Keratinocyte (primary cell): ENCODE results near the gene SMIM12. TPM values are rescaled to one million over a fixed set of nuclear protein-coding genes. Genes with fewer than 3 reads are reported as not detected.
"Not testable (repeated sequence)": the region's sequence is repeated elsewhere in the genome, so short reads cannot be mapped to it uniquely, and the experiment has no call there.

ENCODE experiments used
- DNase-seq: peaks from one replicate; pipeline ENCODE4 v3.0.0-alpha.2; 2011; ENCODE audit warnings: low read depth, missing footprints, low spot score
- FAIRE-seq: peaks from 2 replicates; lab custom pipeline; 2011; peaks lifted over from hg19 to GRCh38; lab: Jason Lieb, UNC
- H2AFZ ChIP-seq: 2 replicates; pipeline ENCODE4 v1.6.0; 2012; ENCODE audit warnings: low read length, control low read depth, inconsistent platforms; ENCODE audit not compliant: control insufficient read depth
- H3K27ac ChIP-seq: 2 replicates; pipeline ENCODE4 v1.5.1; 2011; ENCODE audit warnings: low read length; ENCODE audit not compliant: control insufficient read depth, insufficient read depth
- H3K27me3 ChIP-seq: 3 replicates; pipeline ENCODE4 v1.6.0; 2011; ENCODE audit warnings: low read length; ENCODE audit not compliant: control insufficient read depth, insufficient read depth; ENCODE audit errors: extremely low read depth
- H3K36me3 ChIP-seq, 2 experiments: 2 replicates in 1 of 2; 3 replicates in 1 of 2; pipeline ENCODE4 v1.5.1; 2011; ENCODE audit warnings: low read length in 2 of 2, mild to moderate bottlenecking in 1 of 2; ENCODE audit not compliant: control insufficient read depth in 2 of 2, insufficient read depth in 2 of 2; ENCODE audit errors: extremely low read depth in 1 of 2
- H3K4me1 ChIP-seq: 3 replicates; pipeline ENCODE4 v1.5.1; 2011; ENCODE audit warnings: low read length; ENCODE audit not compliant: control insufficient read depth, insufficient read depth; ENCODE audit errors: extremely low read depth
- H3K4me2 ChIP-seq: 3 replicates; pipeline ENCODE4 v1.6.0; 2011; ENCODE audit warnings: low read depth, low read length; ENCODE audit not compliant: control insufficient read depth, insufficient read depth; ENCODE audit errors: extremely low read depth
- H3K4me3 ChIP-seq, 3 experiments: fragments of 200-600 bp in 1 of 3; sonication (generic) in 1 of 3; 2 replicates in 2 of 3; 3 replicates in 1 of 3; pipeline ENCODE4 v1.5.1; 2011 to 2016; ENCODE audit warnings: low read length in 3 of 3, mild to moderate bottlenecking in 3 of 3, control low read depth in 2 of 3, inconsistent platforms in 1 of 3, low read depth in 1 of 3, mixed read lengths in 1 of 3, mixed run types in 1 of 3, moderate library complexity in 1 of 3; ENCODE audit not compliant: control insufficient read depth in 2 of 3, insufficient read depth in 2 of 3; ENCODE audit errors: extremely low read depth in 1 of 3
- H3K79me2 ChIP-seq: 2 replicates; pipeline ENCODE4 v1.6.0; 2012; ENCODE audit warnings: low read length; ENCODE audit not compliant: control insufficient read depth, insufficient read depth
- H3K9ac ChIP-seq: 3 replicates; pipeline ENCODE4 v1.6.0; 2011; ENCODE audit warnings: low read length; ENCODE audit not compliant: control insufficient read depth, insufficient read depth; ENCODE audit errors: extremely low read depth
- H3K9me1 ChIP-seq: 3 replicates; pipeline ENCODE4 v1.6.0; 2011; ENCODE audit warnings: low read length; ENCODE audit not compliant: control insufficient read depth, insufficient read depth; ENCODE audit errors: extremely low read depth
- H3K9me3 ChIP-seq: 2 replicates; pipeline ENCODE4 v1.5.1; 2012; ENCODE audit warnings: low read depth, low read length; ENCODE audit not compliant: control insufficient read depth
- H4K20me1 ChIP-seq: 3 replicates; pipeline ENCODE4 v1.6.0; 2011; ENCODE audit warnings: low read length; ENCODE audit not compliant: control insufficient read depth, insufficient read depth; ENCODE audit errors: extremely low read depth
- CTCF ChIP-seq, 3 experiments: IDR thresholded peaks in 1 of 3; conservative IDR thresholded peaks in 1 of 3; optimal IDR thresholded peaks in 1 of 3; 2 replicates in 2 of 3; 3 replicates in 1 of 3; pipeline versions ENCODE3 to v1.5.1; 2011; ENCODE audit warnings: low read length in 3 of 3, mild to moderate bottlenecking in 3 of 3, moderate library complexity in 2 of 3, control low read depth in 1 of 3, inconsistent platforms in 1 of 3; ENCODE audit not compliant: insufficient read depth in 2 of 3; ENCODE audit errors: extremely low read depth in 1 of 3
- EZH2 ChIP-seq: IDR thresholded peaks from one replicate; pipeline ENCODE4 v1.6.1; 2012; ENCODE audit warnings: inconsistent platforms, mild to moderate bottlenecking, low read length, moderate library complexity
- dilution Hi-C: fragments of 300-500 bp; cut with MboI; formaldehyde crosslinking; loops from one replicate; pipeline ENCODE4 v1.7.0; 2020; ENCODE audit warnings: low sequenced_read_pairs; ENCODE audit not compliant: extremely low pct_ligation_motif_present
- polyA plus RNA-seq, 5 experiments: library from polyadenylated mRNA; depleted of rRNA in 3 of 5; stranded (reverse) in 3 of 5; stranded (forward) in 1 of 5; unstranded in 1 of 5; fragments of >200 nt; gene quantifications; 1 replicate in 1 of 5; 2 replicates in 3 of 5; 3 replicates in 1 of 5; pipeline versions ENCODE4 v1.2.1 to v1.2.3, GENCODE V29; 2011 to 2012; ENCODE audit warnings: missing spikeins in 2 of 5, low read depth in 1 of 5, low replicate concordance in 1 of 5

The SMIM12 gene
- polyA plus RNA-seq, 1 donor (not counting 4 experiments of a cell fraction or from before 2014, with no cell fraction given): 51.5 TPM

GRCh38 chr1:34824817-34825454 is 34.6 kb downstream of the SMIM12 start:
- DNase-seq (no peak), FAIRE-seq (no peak)
- dilution Hi-C loops: no loop called here
- Histone ChIP-seq H3K9me3 (no peaks in the 10 kb centered on the region), H3K4me2 (no peak overlapping the region), H2AFZ (no peak overlapping the region), H3K9ac (no peak overlapping the region), H3K4me3 (no peak overlapping the region), H3K36me3 (no peaks in the 10 kb centered on the region), H3K79me2 (no peaks in the 10 kb centered on the region), H3K27me3 (no peaks in the 10 kb centered on the region), H3K4me1 (no peaks in the 10 kb centered on the region), H3K9me1 (no peaks in the 10 kb centered on the region), H3K27ac (no peak overlapping the region), H4K20me1 (no peaks in the 10 kb centered on the region)
- no peak for TF ChIP-seq CTCF (optimal IDR thresholded peaks at IDR 0.05 in 1 of 3, IDR thresholded peaks at IDR 0.05 in 1 of 3, conservative IDR thresholded peaks at IDR 0.05 in 1 of 3; ENCODE audit: extremely low read depth in 1 of 3, insufficient read depth in 2 of 3, low read length in 3 of 3)
- TF ChIP-seq EZH2: no peak

GRCh38 chr1:34822202-34822601 is 37.3 kb downstream of the SMIM12 start:
- Histone ChIP-seq H2AFZ (no peak overlapping the region), H3K9me1 (no peaks in the 10 kb centered on the region), H3K27ac (no peak overlapping the region), H3K4me1 (no peaks in the 10 kb centered on the region), H3K4me3 (no peak overlapping the region), H3K9ac (no peak overlapping the region), H3K79me2 (no peaks in the 10 kb centered on the region), H3K36me3 (no peaks in the 10 kb centered on the region), H4K20me1 (no peaks in the 10 kb centered on the region), H3K27me3 (no peaks in the 10 kb centered on the region), H3K9me3 (no peaks in the 10 kb centered on the region), H3K4me2 (no peak overlapping the region)
- no peak for FAIRE-seq
- TF ChIP-seq EZH2 (no peak), CTCF (optimal IDR thresholded peaks at IDR 0.05 in 1 of 3, IDR thresholded peaks at IDR 0.05 in 1 of 3, conservative IDR thresholded peaks at IDR 0.05 in 1 of 3; ENCODE audit: extremely low read depth in 1 of 3, insufficient read depth in 2 of 3, low read length in 3 of 3) (no peak)
- dilution Hi-C loops: no loop called here
- DNase-seq: no peak

- H3K27ac ChIP-seq, H3K9me1 ChIP-seq, H3K79me2 ChIP-seq, H3K4me1 ChIP-seq, H3K27me3 ChIP-seq, FAIRE-seq, H3K4me3 ChIP-seq, dilution Hi-C loops, H3K36me3 ChIP-seq, H3K9me3 ChIP-seq, DNase-seq, H3K9ac ChIP-seq, H3K4me2 ChIP-seq, H2AFZ ChIP-seq, H4K20me1 ChIP-seq: not testable (repeated sequence)
Measured at GRCh38 chr1:34818862-34819261, 40.7 kb downstream of the SMIM12 start.
